Breast epithelium (tissue), 3 donors: ENCODE data around the gene GTPBP2.

Source experiments
- CTCF ChIP-seq, 3 donors: fragments of 450-650 bp; IDR thresholded peaks; one replicate each; pipeline ENCODE4 v1.5.1; 2016 to 2017; ENCODE audit warnings: antibody characterized with exemption in 3 of 3, mild to moderate bottlenecking in 3 of 3, moderate library complexity in 3 of 3
- POLR2A ChIP-seq: fragments of 450-650 bp; IDR thresholded peaks from one replicate; pipeline ENCODE4 v1.6.1; 2016; ENCODE audit warnings: antibody characterized with exemption, mild to moderate bottlenecking, moderate library complexity

GRCh38 chr6:43608310-43608763 lies 20.7 kb downstream of the GTPBP2 start:
- TF ChIP-seq POLR2A (no peak), CTCF (IDR thresholded peaks at IDR 0.05) (peak; percentile 62 to 69 (median 66))
